Esophagus muscularis mucosa (tissue), 4 donors: Measurements from ENCODE around the gene SPAAR.

ENCODE experiments used
- CTCF ChIP-seq, 3 experiments: fragments of 200-600 bp in 2 of 3; fragments of 450-650 bp in 1 of 3; sonication (generic) in 2 of 3; IDR thresholded peaks; one replicate each; pipeline ENCODE4 v1.5.1; 2017 to 2019; ENCODE audit warnings: antibody characterized with exemption in 3 of 3, mild to moderate bottlenecking in 2 of 3, moderate library complexity in 1 of 3
- EP300 ChIP-seq: sonication (generic); formaldehyde crosslinking; IDR thresholded peaks from one replicate; pipeline ENCODE4 v1.6.1; 2017; ENCODE audit warnings: antibody characterized with exemption
- POLR2A ChIP-seq: fragments of 450-650 bp; IDR thresholded peaks from one replicate; pipeline ENCODE4 v1.6.1; 2017; ENCODE audit warnings: antibody characterized with exemption, moderate library complexity, mild to moderate bottlenecking, low read depth

- TF ChIP-seq POLR2A = no peak
- no peak for TF ChIP-seq EP300
- TF ChIP-seq CTCF (IDR thresholded peaks at IDR 0.05) = no peak
Measured at GRCh38 chr9:35912791-35913400, 3.6 kb downstream of the SPAAR start.
